GF-D8 (cell line): ENCODE data around the gene ZNF444.
A peak's percentile ranks its signal among the peaks of the same experiment; 100 is the strongest.

Experiments
- DNase-seq: peaks from one replicate; lab custom pipeline; 2025; lab: John Stamatoyannopoulos, UW

Gene ZNF444

DNA sequence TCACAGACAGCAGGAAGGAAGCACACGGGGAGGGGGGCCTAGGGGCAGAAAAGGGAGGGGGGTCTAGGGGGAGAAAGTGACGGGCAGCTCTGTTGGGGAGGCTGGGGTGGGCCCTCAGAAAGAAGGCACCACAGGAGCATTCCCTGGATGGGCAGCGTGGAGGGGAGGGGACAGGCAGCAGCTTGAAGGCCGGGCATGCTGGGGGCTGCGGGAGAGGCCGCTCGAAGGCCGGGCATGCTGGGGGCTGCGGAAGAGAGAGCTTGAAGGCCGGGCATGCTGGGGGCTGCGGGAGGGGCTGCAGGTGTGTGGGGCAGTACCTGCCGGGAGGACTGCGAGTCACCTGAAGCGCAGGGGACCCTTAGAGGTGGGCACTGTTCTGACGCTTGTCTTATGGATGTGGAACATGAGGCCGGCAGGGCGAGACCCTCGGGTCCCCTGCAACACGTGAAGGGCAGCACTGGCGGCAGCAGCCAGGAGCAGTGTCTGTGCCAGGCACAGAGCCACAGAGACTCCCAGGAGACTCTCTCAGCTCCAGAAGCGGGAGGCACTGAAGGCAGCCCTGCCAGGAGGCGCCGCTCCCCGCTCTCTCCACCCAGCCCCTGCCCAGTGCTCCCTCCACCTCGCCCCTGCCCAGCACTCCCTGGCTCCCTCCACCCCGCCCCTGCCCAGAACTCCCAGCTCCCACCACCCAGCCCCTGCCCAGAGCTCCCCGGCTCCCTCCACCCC is 33.3 kb upstream of the ZNF444 start:
- DNase-seq: no peak

GRCh38 chr19:56108447-56109195 is 32.5 kb upstream of the ZNF444 start:
- no peak for DNase-seq

- DNase-seq: no peak
Measured at GRCh38 chr19:56109226-56109625, 31.9 kb upstream of the ZNF444 start.

DNA sequence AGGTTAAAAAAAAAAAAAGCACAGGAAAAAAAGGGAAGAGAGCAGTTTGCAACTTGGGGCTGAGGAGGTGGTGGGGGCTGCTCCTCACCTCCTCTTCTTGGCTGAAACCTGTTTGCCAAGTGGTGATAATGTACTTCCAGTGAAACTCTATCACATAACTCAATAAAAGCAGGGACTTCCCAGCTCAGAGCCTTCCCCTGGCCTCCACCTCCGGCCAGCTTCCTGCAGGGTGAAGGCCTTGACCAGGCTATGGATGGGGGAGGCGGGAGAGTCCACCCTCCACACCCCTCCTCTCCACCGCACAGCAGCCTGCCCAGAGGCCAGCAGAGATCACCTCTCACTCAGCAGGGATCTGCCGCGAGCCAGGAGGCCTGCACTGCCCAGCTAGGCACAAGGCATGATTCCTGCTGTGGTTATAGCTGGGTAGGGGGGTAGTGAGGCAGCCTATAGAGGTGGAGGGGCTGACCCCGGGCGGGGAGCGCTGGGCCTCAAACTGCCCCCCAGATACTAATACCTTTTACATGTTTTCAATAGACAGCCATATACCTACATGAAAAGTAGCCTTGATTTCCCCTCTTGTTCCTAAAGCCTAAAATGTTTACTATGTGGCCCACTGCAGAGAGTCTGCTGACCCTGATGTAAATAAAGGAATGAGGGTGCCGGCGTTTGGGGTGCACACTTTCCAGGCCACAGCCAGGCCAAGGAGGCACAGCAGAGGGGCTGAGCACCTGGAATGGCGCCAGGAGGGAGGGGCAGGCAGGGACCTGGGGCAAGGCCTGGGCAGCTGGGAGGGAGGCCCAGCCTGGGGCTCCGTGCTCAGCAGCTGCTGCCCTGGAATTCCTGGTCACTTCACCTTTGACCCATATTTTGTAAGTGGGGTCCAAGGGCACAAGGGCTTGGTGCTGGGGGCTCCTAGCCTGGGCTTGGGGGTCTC is 30.3 kb upstream of the ZNF444 start:
- no peak for DNase-seq

GRCh38 chr19:56111601-56112312 is 29.3 kb upstream of the ZNF444 start:
- no peak for DNase-seq

- no peak for DNase-seq
Measured at GRCh38 chr19:56112313-56112709, 28.8 kb upstream of the ZNF444 start.

- no peak for DNase-seq
Measured at GRCh38 chr19:56113074-56113632, 27.9 kb upstream of the ZNF444 start.

- no peak for DNase-seq
Measured at GRCh38 chr19:56114051-56114777, 26.9 kb upstream of the ZNF444 start.

DNA sequence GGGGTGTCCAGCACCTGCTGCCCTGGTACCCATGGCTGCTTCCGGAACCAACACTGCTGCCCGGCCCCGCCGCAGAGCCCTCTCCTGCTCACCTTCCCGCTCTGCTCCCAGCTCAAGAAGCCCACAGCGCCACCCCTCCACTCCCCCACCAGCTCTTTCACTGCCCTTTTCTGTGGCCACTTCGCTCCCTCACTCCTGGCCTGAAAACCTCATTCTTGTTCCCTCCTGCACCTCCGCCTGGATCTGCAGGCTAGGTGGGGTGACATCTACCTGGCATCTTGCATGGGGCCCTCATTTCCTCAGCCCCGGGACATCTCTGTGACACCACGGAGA is 26.3 kb upstream of the ZNF444 start:
- DNase-seq: no peak

DNA sequence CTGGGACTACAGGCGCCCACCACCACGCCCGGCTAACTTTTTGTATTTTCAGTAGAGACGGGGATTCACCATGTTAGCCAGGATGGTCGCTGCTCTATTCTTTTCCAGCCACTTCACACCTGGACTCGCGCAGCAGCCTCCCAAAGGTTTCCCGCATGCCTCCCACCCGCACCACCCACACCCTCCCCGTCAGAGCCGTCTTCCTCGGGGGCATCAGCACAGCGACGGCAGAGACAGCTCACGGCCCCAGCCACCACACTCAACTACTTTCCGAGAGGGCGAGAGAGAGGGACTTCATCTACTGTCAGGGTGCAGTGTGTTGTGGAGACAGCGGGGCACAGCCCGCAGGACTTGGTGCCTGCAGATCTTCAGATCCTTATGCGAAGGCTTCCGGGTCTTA is 25.6 kb upstream of the ZNF444 start:
- no peak for DNase-seq

DNA sequence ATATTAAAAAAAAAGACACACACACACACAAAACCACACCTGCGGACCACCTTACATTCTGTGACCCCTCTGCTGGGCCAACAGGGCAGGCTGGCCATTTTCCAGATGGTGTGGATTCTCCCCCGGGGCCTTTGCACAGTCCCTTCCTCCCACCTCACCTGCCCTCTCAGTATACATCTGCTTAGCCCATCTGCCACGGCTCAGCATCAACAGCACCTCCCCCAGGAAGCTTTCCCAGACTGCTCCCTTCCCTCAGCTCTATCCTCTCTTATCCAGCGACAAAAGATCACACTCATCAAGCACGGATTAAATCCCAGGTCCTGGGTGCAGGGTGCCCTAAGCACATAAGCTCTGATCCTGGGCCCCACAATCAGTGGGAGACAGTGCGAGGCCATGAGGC is 24.5 kb upstream of the ZNF444 start:
- no peak for DNase-seq

- DNase-seq: no peak
Measured at GRCh38 chr19:56117376-56117884, 23.7 kb upstream of the ZNF444 start.

GRCh38 chr19:56117889-56118288 is 23.2 kb upstream of the ZNF444 start:
- DNase-seq: no peak

- DNase-seq: peak; percentile 2
Measured at GRCh38 chr19:56118666-56119581, 22.2 kb upstream of the ZNF444 start.

DNA sequence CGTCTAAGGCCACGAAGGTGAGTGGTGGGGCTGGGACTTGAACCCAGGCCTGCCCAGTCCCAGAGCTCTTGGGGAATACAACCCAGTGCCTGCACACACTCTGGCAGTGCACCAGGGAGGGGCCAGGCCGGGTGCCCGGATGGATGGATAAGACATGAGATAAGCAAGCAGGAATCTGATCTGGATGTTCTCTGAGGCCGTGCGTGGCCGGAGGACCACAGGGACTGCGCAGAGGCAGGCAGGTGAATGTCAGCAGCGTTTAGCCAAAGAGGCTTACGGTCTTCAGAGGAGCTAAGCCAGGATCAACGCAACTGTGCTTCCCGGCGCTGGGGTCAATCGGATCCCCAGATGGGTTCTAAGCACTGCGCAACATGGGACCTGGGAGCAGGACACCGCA is 21.5 kb upstream of the ZNF444 start:
- DNase-seq: no peak

DNA sequence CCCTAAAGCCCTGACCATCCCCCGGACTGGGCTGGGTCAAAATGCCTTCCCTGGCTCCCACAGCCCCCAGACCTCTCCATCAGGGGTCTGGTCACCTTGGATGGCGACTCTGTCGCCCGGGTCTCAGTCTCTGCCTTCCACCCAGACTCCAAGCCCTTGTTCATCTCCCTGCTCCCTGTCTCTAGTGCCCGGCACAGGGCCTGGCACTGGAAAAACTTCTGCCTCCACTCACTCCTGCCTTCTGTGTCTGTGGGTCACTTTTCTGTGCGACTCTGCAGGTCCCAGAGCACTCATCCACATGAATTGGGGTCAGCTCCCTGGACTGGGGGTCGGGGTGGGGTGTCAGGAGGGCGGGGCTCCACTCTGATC is 21.1 kb upstream of the ZNF444 start:
- DNase-seq: no peak

DNA sequence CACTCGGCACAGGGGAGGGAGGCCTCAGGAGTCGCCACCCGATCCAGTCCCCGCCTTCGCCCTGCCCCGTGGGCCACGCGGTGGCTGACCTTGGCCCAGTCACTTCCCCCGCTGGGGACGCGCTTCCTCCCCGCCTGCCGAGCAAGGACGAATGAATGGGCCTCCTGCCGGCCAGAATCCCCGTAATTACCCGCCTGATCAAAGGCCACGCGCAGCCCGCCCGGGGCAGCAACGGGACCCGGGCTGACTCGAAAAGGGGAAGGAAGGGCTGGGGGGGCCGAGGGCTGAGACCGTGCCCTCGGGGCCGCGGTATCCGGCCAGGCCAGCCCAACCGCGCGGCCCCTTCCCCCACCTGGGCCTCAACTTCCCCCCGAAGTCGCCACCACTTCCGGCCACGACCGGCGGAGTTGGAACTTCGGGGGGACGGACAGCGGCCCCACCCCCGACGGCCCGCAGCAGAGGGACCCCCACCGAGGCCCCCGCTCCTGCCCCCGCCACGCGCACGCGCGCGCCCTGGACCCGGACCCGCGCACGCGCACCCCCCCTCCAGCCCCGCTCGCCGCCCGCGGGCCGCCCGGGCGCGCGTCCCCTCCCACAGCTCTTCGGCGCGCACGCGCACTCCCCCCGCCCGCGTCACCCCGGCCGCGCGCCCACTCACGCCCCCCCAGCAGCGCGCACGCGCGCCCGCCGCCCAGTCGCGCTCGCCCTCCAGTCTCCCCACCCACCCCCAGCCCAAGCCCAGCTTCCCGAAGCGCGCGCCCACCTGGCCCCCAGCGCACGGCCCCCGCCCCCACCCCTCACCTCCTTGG is 20.5 kb upstream of the ZNF444 start:
- peak; percentile 81 for DNase-seq

- peak; percentile 87 for DNase-seq
Measured at GRCh38 chr19:56121180-56122167, 19.6 kb upstream of the ZNF444 start, which contains the start of gene ZNF787. TSS of gene ZNF787 (minus strand) at chr19:56121295. CDS start at chr19:56103217, 18,078 bp downstream.
